GM12872 (cell line): ENCODE results near the gene DNAJC5.

ENCODE experiments used
- TF ChIP-seq, protein P1 (sequence below): IDR thresholded peaks from 3 replicates; pipeline ENCODE4 v1.5.1; 2011; ENCODE audit warnings: low read depth, mild to moderate bottlenecking, low read length, moderate library complexity; ENCODE audit not compliant: insufficient read depth

Gene DNAJC5

DNA sequence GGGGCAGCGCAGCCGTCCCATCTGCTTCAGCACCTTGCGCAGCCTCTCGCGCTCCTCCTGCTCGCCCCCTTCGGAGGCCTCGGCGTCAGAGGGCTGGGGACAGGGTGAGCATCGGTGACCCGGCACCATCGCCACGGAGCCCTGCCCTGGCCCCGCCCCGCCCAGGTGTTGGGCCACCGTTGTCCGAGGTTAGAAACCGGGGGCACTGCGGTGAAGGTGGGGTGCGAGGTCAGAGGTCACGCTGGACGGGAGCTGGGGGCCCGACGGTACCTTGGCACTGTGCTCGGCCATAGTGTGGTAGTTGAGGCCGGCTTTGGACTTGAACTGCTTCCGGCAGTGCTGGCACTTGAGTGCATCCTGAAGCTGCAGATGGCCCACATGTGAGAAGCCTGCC lies 68.4 kb downstream of the DNAJC5 start:
- TF ChIP-seq, protein P1, sequence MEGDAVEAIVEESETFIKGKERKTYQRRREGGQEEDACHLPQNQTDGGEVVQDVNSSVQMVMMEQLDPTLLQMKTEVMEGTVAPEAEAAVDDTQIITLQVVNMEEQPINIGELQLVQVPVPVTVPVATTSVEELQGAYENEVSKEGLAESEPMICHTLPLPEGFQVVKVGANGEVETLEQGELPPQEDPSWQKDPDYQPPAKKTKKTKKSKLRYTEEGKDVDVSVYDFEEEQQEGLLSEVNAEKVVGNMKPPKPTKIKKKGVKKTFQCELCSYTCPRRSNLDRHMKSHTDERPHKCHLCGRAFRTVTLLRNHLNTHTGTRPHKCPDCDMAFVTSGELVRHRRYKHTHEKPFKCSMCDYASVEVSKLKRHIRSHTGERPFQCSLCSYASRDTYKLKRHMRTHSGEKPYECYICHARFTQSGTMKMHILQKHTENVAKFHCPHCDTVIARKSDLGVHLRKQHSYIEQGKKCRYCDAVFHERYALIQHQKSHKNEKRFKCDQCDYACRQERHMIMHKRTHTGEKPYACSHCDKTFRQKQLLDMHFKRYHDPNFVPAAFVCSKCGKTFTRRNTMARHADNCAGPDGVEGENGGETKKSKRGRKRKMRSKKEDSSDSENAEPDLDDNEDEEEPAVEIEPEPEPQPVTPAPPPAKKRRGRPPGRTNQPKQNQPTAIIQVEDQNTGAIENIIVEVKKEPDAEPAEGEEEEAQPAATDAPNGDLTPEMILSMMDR, result no peak

DNA sequence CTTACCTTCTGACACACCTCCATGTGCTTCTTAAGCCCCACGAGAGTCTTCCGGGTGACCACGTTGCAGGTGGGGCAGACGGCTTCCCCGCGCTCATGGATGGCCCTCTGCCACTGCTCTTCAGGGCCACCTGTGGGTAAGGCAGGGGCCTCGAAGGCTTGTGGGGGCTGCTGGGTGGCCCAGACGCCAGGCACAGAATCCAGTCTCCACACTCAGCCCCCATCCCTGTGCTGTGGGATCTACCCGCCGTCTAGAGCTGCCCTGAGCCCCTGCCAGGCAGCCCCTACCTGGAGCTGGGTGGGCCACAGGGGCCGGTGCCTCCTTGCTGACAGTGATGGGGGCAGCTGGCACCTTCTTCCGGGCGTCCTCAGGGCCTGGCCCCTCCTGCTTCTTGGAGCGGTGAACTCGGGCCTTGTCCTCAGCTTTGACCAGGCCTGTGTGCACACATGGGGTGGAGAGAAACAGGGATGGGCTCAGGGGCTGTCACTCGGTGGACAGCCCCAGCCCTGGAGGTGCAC lies 68.9 kb downstream of the DNAJC5 start:
- TF ChIP-seq, protein P1, result no peak

DNA sequence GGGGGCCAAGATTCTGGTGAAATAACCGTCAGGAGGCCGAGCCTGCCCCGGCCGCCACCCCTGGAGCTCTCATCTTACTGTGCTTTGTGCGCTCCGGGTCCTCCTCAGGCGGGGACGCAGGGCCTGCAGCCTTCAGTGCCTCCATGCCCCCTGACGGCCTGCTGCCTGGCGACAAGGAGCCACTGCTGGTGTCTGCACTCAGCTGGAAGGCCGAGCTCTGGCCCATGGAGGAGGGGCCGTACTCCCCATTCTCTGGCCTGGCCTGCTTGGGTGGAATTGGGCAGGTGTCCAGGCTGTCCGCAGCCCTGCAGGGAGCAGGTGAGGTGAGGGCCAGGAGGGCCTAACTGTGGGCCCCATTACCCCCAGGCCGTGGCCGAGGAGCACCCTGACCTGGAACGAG lies 69.5 kb downstream of the DNAJC5 start:
- TF ChIP-seq, protein P1, result no peak

GRCh38 chr20:63966172-63966943 lies 71.4 kb downstream of the DNAJC5 start:
- TF ChIP-seq, protein P1, result no peak

GRCh38 chr20:63966944-63967322 lies 72.0 kb downstream of the DNAJC5 start:
- TF ChIP-seq, protein P1, result no peak

- TF ChIP-seq, protein P1, result no peak
Observed at GRCh38 chr20:63967330-63968135, 72.6 kb downstream of the DNAJC5 start.

DNA sequence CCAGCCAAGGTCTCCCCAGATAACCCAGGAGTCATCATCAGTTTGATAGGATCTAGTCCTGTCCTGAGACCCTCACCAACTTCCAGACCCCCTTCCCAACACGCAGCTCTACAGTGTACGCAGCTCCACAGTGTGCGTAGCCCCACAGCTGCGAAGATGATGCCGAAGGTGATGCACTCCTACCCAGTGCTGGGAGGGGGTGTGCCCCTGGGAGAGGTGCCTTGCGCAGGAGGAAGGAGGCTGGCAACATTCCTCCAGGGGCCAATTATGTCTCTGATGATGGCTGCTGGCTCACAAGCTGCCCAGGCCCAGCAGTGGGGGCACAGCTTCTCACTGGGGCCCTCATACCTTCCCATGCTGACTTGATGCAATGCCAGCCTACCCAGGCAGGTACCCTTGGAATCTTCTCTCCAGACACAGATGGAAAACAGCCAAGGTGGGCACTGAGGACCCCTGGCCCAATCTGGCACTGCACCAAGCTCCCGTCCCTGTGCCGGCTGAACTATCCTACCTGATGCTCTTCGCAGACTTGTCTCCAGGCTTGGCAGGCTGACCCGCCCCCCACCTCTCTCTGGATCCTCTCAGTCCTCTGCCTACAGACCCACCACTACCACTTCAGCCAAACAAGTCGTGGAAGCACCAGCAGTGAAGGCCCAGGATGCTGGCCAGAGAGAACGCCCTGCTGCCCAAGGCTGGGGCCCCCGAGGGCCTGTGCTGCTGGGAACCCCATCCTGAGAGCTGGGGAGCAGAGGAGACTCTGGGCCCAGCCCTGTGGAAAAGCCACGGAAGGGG lies 73.4 kb downstream of the DNAJC5 start:
- TF ChIP-seq, protein P1, result no peak
